OCI-LY7 (cell line): ENCODE results near the gene AMMECR1. TPM values are rescaled to one million over a fixed set of nuclear protein-coding genes. Genes with fewer than 3 reads are reported as not detected.

Experiments
- BruUV-seq: library from RNA; stranded (reverse); fragments of 400-500 nt; replicated peaks from 2 replicates; lab custom pipeline; 2021; lab: Mats Ljungman, UMichigan
- CTCF ChIA-PET: fragments of 300-600 bp; sonication (Branson Sonifier 250); formaldehyde crosslinking; loops from one replicate; lab custom pipeline; 2022; ENCODE audit warnings: antibody characterized with exemption; ENCODE audit not compliant: unreplicated experiment; lab: Charles Lee
- POLR2A ChIA-PET: fragments of 300-600 bp; sonication (Branson Sonifier 250); formaldehyde crosslinking; loops from one replicate; lab custom pipeline; 2022; ENCODE audit warnings: antibody characterized with exemption; lab: Charles Lee
- DNase-seq: peaks from one replicate; pipeline ENCODE4 v3.0.0-alpha.2; 2015; ENCODE audit warnings: low spot score
- H2AFZ ChIP-seq: fragments of 200-600 bp; sonication (generic), shearing (Covaris generic); 2 replicates; pipeline ENCODE4 v1.6.1; 2014; ENCODE audit warnings: mild to moderate bottlenecking, antibody characterized with exemption, low read length, moderate library complexity
- H3K27ac ChIP-seq: fragments of 200-600 bp; sonication (generic); 2 replicates; pipeline ENCODE4 v1.5.1; 2014; ENCODE audit warnings: mixed run types, low read depth, mild to moderate bottlenecking, moderate library complexity, low read length, inconsistent platforms; ENCODE audit not compliant: poor library complexity, severe bottlenecking
- H3K36me3 ChIP-seq: fragments of 200-600 bp; sonication (generic); 2 replicates; pipeline ENCODE4 v1.6.1; 2014; ENCODE audit warnings: mild to moderate bottlenecking, antibody characterized with exemption, low read length, moderate library complexity, mixed read lengths; ENCODE audit not compliant: insufficient read depth
- H3K4me1 ChIP-seq: fragments of 200-600 bp; sonication (generic); 2 replicates; pipeline ENCODE4 v1.5.1; 2014; ENCODE audit warnings: mild to moderate bottlenecking, low read length; ENCODE audit not compliant: insufficient read depth, poor library complexity, severe bottlenecking
- H3K4me2 ChIP-seq: fragments of 200-600 bp; sonication (generic); 2 replicates; pipeline ENCODE4 v1.6.1; 2014; ENCODE audit warnings: mild to moderate bottlenecking, low read length
- H3K4me3 ChIP-seq: fragments of 200-600 bp; sonication (generic); 2 replicates; pipeline ENCODE4 v1.5.1; 2014; ENCODE audit warnings: mild to moderate bottlenecking, low read depth, low read length; ENCODE audit not compliant: poor library complexity, severe bottlenecking
- H3K79me2 ChIP-seq: fragments of 200-600 bp; sonication (generic); 2 replicates; pipeline ENCODE4 v1.6.1; 2016; ENCODE audit warnings: low read depth, mild to moderate bottlenecking, low read length, moderate library complexity, mixed read lengths; ENCODE audit not compliant: insufficient read depth
- H3K9me2 ChIP-seq: fragments of 200-600 bp; sonication (generic); 2 replicates; pipeline ENCODE4 v1.6.1; 2016; ENCODE audit warnings: mild to moderate bottlenecking, low read length, mixed read lengths; ENCODE audit not compliant: insufficient read depth
- H3K9me3 ChIP-seq: fragments of 200-600 bp; sonication (generic); 2 replicates; pipeline ENCODE4 v1.6.1; 2014; ENCODE audit warnings: mild to moderate bottlenecking, mixed run types, low read length, mixed read lengths
- H4K20me1 ChIP-seq: fragments of 200-600 bp; sonication (generic); 2 replicates; pipeline ENCODE4 v1.6.1; 2014; ENCODE audit warnings: mild to moderate bottlenecking, antibody characterized with exemption, low read length, moderate library complexity, mixed read lengths; ENCODE audit not compliant: insufficient read depth
- CTCF ChIP-seq: fragments of 200-600 bp; sonication (generic); conservative IDR thresholded peaks from 2 replicates; pipeline ENCODE4 v1.5.1; 2014; ENCODE audit warnings: mild to moderate bottlenecking, antibody characterized with exemption, low read length, moderate library complexity, mixed read lengths
- EZH2phosphoT487 ChIP-seq: fragments of 200-600 bp; sonication (generic); IDR thresholded peaks from 2 replicates; pipeline ENCODE4 v1.6.1; 2018; ENCODE audit warnings: low read depth, borderline replicate concordance, mild to moderate bottlenecking, mixed run types, antibody characterized with exemption, low read length, moderate library complexity, mixed read lengths
- intact Hi-C: fragments of 100-400 bp; cut with micrococcal nuclease; formaldehyde crosslinking; loops from one replicate; pipeline ENCODE4 v1.10.0; 2022; ENCODE audit not compliant: unreplicated experiment
- total RNA-seq, 2 experiments: library from RNA; depleted of rRNA in 1 of 2; stranded (reverse); fragments of >200 nt in 1 of 2; shearing (Covaris generic) in 1 of 2; gene quantifications; 2 replicates each; pipeline ENCODE4 v1.2.3, GENCODE V29; 2014 to 2022

Gene AMMECR1
- total RNA-seq, 2 experiments from 2014 or later: 19.1 to 32.3 TPM

GRCh38 chrX:110268395-110268794 is 49.5 kb downstream of the AMMECR1 start:
- Histone ChIP-seq H3K9me2 (no peaks in the 10 kb centered on the region), H3K4me3 (no peak overlapping the region), H3K27ac (no peak overlapping the region), H2AFZ (no peak overlapping the region), H3K79me2 (no peaks in the 10 kb centered on the region), H3K9me3 (no peaks in the 10 kb centered on the region), H3K4me1 (no peaks in the 10 kb centered on the region), H3K4me2 (no peak overlapping the region), H4K20me1 (no peaks in the 10 kb centered on the region), H3K36me3 (no peaks in the 10 kb centered on the region)
- no peak for DNase-seq
- TF ChIP-seq CTCF (no peak), EZH2phosphoT487 (no peak)
- intact Hi-C loops: no loop called here
- ChIA-PET CTCF (no interaction called here), POLR2A (interaction anchor here (1.4 kb wide), 1 partner anchor 21 kb away, joined by 4 read pairs; no protein-coding TSS in a partner anchor)
- BruUV-seq: no TSS peak

GRCh38 chrX:110267874-110268273 is 50.0 kb downstream of the AMMECR1 start:
- POLR2A ChIA-PET: no interaction called here

More at GRCh38 chrX:110267874-110268273, 50.0 kb downstream of the AMMECR1 start:
- DNase-seq: no peak
- H3K27ac ChIP-seq: no peak overlapping the region
- intact Hi-C loops: no loop called here
- H3K4me3 ChIP-seq: no peak overlapping the region
- no peaks in the 10 kb centered on the region for H4K20me1 ChIP-seq
- no peaks in the 10 kb centered on the region for H3K36me3 ChIP-seq
- CTCF ChIA-PET: no interaction called here
- TF ChIP-seq CTCF (no peak), EZH2phosphoT487 (no peak)
- H2AFZ ChIP-seq: no peak overlapping the region
- no peaks in the 10 kb centered on the region for H3K9me2 ChIP-seq
- H3K4me2 ChIP-seq: no peak overlapping the region
- no peaks in the 10 kb centered on the region for H3K79me2 ChIP-seq
- H3K9me3 ChIP-seq: no peaks in the 10 kb centered on the region
- BruUV-seq: no TSS peak
- H3K4me1 ChIP-seq: no peaks in the 10 kb centered on the region
